IPS-18c (cell line): ENCODE data around the gene RNF13.
"Not testable (repeated sequence)": the region's sequence is repeated elsewhere in the genome, so short reads cannot be mapped to it uniquely, and the experiment has no call there.

Experiments
- H3K4me3 ChIP-seq: 2 replicates; pipeline ENCODE4 v1.7.0; 2013; ENCODE audit warnings: low read depth, mild to moderate bottlenecking, low read length, moderate library complexity; ENCODE audit not compliant: insufficient read depth
- H3K9me3 ChIP-seq: one replicate; pipeline ENCODE4 v1.6.1; 2013; ENCODE audit warnings: mild to moderate bottlenecking, low read length, moderate library complexity; ENCODE audit not compliant: control insufficient read depth, insufficient read depth

Gene RNF13

GRCh38 chr3:149957361-149958125 is 144.5 kb downstream of the RNF13 start:
- no peak overlapping the region for H3K4me3 ChIP-seq
- no peaks in the 10 kb centered on the region for H3K9me3 ChIP-seq

GRCh38 chr3:149958171-149958796 is 145.3 kb downstream of the RNF13 start:
- Histone ChIP-seq H3K4me3 (no peak overlapping the region), H3K9me3 (no peaks in the 10 kb centered on the region)

GRCh38 chr3:149959443-149959842 is 146.4 kb downstream of the RNF13 start:
- H3K4me3 ChIP-seq: no peak overlapping the region
- H3K9me3 ChIP-seq: no peaks in the 10 kb centered on the region

GRCh38 chr3:149963485-149963884 is 150.5 kb downstream of the RNF13 start:
- no peak overlapping the region for H3K4me3 ChIP-seq
- no peaks in the 10 kb centered on the region for H3K9me3 ChIP-seq

- Histone ChIP-seq H3K9me3 (no peaks in the 10 kb centered on the region), H3K4me3 (no peak overlapping the region)
Measured at GRCh38 chr3:149964291-149964690, 151.3 kb downstream of the RNF13 start.

- no peak overlapping the region for H3K4me3 ChIP-seq
- no peaks in the 10 kb centered on the region for H3K9me3 ChIP-seq
Measured at GRCh38 chr3:149965278-149965677, 152.3 kb downstream of the RNF13 start.

GRCh38 chr3:149967086-149967685 is 154.2 kb downstream of the RNF13 start:
- no peak overlapping the region for H3K4me3 ChIP-seq
- H3K9me3 ChIP-seq: no peaks in the 10 kb centered on the region

GRCh38 chr3:149968216-149968615 is 155.2 kb downstream of the RNF13 start:
- H3K9me3 ChIP-seq: no peaks in the 10 kb centered on the region
- H3K4me3 ChIP-seq: peak overlapping the region; percentile 81

GRCh38 chr3:149969110-149969939 is 156.3 kb downstream of the RNF13 start:
- H3K4me3 ChIP-seq: peak overlapping the region; percentile 81
- no peaks in the 10 kb centered on the region for H3K9me3 ChIP-seq

GRCh38 chr3:149969940-149970715 is 157.1 kb downstream of the RNF13 start:
- Histone ChIP-seq H3K4me3 (peak overlapping the region; percentile 81), H3K9me3 (no peaks in the 10 kb centered on the region)

- Histone ChIP-seq H3K4me3 (peak within 1 kb of the TSS; percentile 81), H3K9me3 (no peaks in the 10 kb centered on the region)
Measured at GRCh38 chr3:149970716-149971402, 157.8 kb downstream of the RNF13 start, which contains the start of gene PFN2. TSS of gene PFN2 (minus strand) at chr3:149970895. CDS start at chr3:149970856, 39 bp downstream.

GRCh38 chr3:149971403-149972075 is 158.5 kb downstream of the RNF13 start:
- peak overlapping the region; percentile 81 for H3K4me3 ChIP-seq
- no peaks in the 10 kb centered on the region for H3K9me3 ChIP-seq

GRCh38 chr3:149975919-149976318 is 162.9 kb downstream of the RNF13 start:
- Histone ChIP-seq H3K4me3 (no peak overlapping the region), H3K9me3 (no peaks in the 10 kb centered on the region)

- Histone ChIP-seq H3K9me3 (no peaks in the 10 kb centered on the region), H3K4me3 (no peak overlapping the region)
Measured at GRCh38 chr3:149977386-149977785, 164.4 kb downstream of the RNF13 start.

GRCh38 chr3:149981979-149982378 is 169.0 kb downstream of the RNF13 start:
- not testable (repeated sequence) for H3K4me3 ChIP-seq, H3K9me3 ChIP-seq

GRCh38 chr3:149983053-149983452 is 170.0 kb downstream of the RNF13 start:
- H3K4me3 ChIP-seq, H3K9me3 ChIP-seq: not testable (repeated sequence)
